Stimulated activated CD8-positive, alpha-beta memory T cell treated with anti-CD3 and anti-CD28 coated beads, Interleukin-7, amount 100 ng/mL, for 48 hours (primary cell): Measurements from ENCODE around the gene C8A.

ENCODE experiments used
- DNase-seq, 2 donors: peaks; one replicate each; pipeline ENCODE4 v3.0.0-alpha.2; 2020; ENCODE audit warnings: low read depth in 1 of 2; ENCODE audit errors: extremely low read depth in 1 of 2

The C8A gene

DNA sequence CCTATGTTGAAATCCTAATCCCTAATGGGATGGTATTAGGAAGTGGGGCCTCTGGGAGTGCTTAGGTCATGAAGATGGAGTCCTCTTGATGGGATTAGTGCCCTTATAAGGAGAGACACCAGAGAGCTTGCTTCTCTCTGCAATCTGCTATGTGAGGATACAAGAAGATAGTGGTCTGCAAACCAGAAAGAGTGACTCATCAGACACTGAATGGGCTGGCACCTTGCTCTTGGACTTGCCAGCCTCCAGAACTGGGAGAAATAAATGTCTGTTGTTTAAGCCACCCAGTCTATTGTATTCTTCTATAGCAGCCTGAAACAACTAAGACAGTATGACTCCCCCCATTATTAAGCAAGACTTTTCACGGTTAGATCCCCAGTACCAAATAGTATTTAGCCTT is 67.9 kb downstream of the C8A start:
- no peak for DNase-seq

GRCh38 chr1:56923201-56923600 is 68.6 kb downstream of the C8A start:
- no peak for DNase-seq

GRCh38 chr1:56924116-56924515 is 69.5 kb downstream of the C8A start:
- DNase-seq, result no peak

DNA sequence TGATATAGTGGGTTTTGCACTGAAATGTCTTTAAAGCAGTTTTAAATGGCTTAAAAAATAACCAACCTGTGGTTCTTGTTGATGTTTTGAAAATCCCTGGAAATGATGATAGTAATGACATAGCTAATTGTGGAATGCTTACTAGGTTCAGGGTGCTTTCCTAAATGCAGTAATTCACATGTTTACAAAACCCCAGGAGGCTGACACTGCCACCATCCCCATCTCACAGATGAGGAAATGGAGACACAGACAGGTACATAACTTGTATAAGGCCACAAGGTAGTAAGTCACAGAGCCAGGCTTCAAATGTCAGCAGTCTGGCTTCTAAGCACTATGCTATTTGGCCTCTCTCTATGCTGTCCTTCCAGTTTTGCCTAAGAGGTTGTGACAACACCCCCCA is 70.6 kb downstream of the C8A start:
- no peak for DNase-seq

GRCh38 chr1:56927171-56927570 is 72.6 kb downstream of the C8A start:
- DNase-seq, result no peak

DNA sequence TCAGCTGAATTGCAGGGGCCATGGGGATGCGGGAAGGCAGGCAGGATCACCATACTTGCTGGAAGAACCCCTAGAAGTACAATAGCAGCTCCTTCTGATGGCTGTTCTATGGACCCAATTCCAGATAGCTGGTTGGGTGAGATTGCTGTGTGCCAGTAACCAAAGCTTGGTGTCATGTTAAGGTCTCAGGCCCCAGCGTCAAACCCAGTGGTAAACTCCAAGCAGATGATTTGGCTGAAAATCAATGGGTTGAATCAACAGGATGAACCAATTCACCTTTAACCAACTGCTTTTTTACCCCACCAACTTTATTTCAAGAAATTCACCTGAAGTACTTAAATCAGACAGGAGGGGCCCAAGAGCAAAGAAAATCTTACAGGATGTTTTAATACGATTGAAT is 73.4 kb downstream of the C8A start:
- DNase-seq, result no peak

DNA sequence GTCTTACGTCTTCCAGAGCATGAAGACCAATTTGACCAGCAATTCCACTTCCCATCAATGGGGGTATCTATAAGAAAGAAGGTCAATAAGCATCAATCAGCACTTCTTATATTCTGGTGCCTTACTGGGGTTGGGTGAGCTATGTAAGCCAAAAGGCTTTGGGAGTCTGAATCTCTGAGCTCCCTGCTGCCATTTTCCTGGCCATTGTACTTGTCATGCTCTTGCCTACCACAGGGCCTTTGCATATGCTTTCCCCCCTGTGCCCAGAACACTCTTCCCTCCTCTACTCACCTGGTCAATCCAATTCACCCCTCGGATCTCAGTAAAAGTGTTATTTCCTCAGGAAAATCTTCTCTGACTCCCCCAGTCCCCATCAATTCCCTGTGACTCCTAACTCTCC is 74.9 kb downstream of the C8A start:
- no peak for DNase-seq

GRCh38 chr1:56931211-56931610 is 76.6 kb downstream of the C8A start:
- no peak for DNase-seq

- DNase-seq, result no peak
These were observed 77.1 kb downstream of the C8A start for GRCh38 chr1:56931686-56932085.

- DNase-seq, result no peak
These were observed 78.6 kb downstream of the C8A start for GRCh38 chr1:56933161-56933560.

DNA sequence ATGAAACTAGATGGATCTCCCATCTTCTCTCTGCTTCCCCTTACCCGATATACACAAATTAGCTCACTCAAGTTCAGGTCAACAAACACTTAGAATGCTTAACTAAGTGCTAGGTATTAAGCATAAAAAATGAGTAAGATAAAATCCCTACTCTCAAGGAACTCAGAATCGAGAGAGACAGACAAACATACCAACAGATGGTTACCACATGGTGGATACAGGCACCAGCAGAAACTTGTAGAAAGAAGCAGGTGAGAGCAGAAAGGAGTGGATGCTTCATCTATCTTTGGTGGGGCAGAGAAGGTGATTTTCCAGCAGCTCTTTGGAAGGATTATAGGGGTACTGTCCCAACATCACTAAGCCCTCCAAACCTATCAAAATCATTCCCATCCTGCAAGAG is 79.0 kb downstream of the C8A start:
- no peak for DNase-seq

- no peak for DNase-seq
These were observed 79.9 kb downstream of the C8A start for GRCh38 chr1:56934430-56935060.

GRCh38 chr1:56938646-56939045 is 84.0 kb downstream of the C8A start:
- DNase-seq, result no peak

DNA sequence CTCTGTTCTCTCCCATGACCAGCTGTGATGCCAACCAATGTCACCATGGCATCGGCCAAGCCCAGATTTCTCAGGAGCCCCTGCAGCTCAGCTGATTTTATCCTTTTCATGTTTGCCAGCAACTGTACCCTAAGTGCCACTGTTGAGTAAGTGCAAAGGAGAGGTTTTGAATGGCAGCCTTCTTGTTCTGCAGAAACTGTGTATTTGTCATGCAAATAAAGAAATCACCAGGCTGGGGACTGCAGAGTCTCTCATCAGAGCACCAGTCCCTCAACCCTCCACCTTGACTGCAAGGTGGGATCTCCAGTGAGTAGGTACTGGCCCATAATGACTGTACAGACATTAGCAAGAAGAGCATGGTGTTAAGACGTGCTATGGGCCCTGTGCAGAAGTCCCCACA is 84.6 kb downstream of the C8A start:
- DNase-seq, result no peak

GRCh38 chr1:56940039-56940438 is 85.4 kb downstream of the C8A start:
- no peak for DNase-seq

DNA sequence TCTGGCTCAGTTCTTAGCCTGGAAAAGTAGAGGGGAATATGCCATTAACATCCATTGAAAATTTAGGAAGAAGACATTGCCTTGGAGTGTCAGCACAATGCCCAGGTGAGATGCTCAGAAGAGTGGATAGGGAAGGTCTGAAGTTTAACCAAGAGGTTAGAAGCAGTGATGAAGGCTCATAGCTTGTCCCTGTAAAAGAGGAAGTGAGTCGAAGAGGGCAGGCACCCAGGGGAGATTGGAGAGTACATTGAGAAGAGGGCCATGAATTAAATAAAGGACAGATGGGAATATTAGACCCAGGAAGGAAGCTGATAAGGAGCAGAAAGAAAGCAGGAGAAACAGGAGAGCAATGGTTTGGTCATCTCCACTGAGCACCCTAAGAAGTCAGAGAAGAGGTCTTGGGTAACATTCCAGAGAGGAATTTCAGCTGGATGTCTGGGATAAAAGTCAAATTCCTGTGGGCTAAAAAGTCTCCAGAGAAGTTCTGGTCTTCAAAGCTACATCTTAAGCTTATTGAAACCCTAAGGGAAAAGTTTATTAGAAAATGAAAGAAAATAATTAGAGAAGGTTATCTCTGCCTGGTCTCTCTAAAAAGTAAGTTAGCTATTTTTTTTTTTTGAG is 93.9 kb downstream of the C8A start:
- no peak for DNase-seq

- DNase-seq, result no peak
These were observed 97.9 kb downstream of the C8A start for GRCh38 chr1:56952501-56952900.

GRCh38 chr1:56953386-56953785 is 98.8 kb downstream of the C8A start:
- DNase-seq, result no peak

DNA sequence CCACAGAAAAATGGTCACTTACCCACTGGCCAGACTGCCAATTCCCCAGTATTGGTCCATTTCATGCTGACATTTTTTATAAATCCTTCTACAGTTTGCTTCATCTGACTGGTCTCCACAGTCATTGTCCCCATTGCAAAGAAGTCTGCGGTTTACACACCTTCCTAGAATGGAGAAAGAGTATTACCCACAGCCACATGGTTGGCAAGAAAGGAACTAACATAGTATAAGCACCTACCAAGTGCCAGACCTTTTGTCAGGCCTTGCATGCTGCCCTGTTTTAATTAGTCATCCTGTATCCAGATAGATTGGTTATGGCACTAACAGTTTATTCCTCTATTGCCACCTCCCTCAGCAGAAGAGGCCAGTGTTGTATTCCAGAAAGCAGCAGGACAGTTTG is 100.1 kb downstream of the C8A start:
- DNase-seq, result no peak

GRCh38 chr1:56957931-56958330 is 103.3 kb downstream of the C8A start:
- no peak for DNase-seq

GRCh38 chr1:56958526-56958925 is 103.9 kb downstream of the C8A start:
- DNase-seq, result no peak

GRCh38 chr1:56961426-56961825 is 106.8 kb downstream of the C8A start:
- DNase-seq, result no peak

DNA sequence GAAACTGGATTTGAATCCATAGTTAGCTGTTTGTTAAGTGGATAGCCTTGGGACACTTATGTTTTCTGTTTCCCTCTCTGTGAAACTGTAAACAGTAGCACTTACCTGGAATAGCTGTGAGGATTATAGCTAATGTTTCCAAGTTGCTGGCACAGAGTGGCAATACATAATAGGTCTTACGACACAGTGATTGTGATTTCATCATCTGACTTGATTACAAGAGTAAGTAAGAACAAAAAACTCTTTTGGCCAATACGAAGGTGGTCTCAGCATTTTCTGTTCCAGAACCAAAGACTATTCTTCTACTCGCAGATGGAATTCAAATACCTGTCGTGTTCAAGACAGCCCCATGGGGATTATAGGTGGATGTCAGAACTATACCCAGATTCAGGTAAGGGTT is 109.1 kb downstream of the C8A start:
- DNase-seq, result no peak
